Endodermal cell (in vitro differentiated cells): ENCODE data around the gene IFT57. TPM values are rescaled to one million over a fixed set of nuclear protein-coding genes. Genes with fewer than 3 reads are reported as not detected.

Source experiments
- DNase-seq: peaks from one replicate; pipeline ENCODE4 v3.0.0-alpha.2; 2017
- H3K27ac ChIP-seq: 2 replicates; pipeline ENCODE4 v1.5.1; 2013; ENCODE audit warnings: mild to moderate bottlenecking, low read depth, low read length, moderate library complexity
- H3K27me3 ChIP-seq: 2 replicates; pipeline ENCODE4 v1.6.1; 2013; ENCODE audit warnings: mild to moderate bottlenecking, low read length, moderate library complexity; ENCODE audit not compliant: insufficient read depth, control insufficient read depth, poor library complexity, severe bottlenecking
- H3K36me3 ChIP-seq: 2 replicates; pipeline ENCODE4 v1.7.0; 2013; ENCODE audit warnings: mild to moderate bottlenecking, low read length, moderate library complexity; ENCODE audit not compliant: control insufficient read depth, insufficient read depth
- H3K4me1 ChIP-seq: one replicate; pipeline ENCODE4 v1.7.0; 2013; ENCODE audit warnings: low read length; ENCODE audit not compliant: control insufficient read depth, insufficient read depth
- H3K4me3 ChIP-seq: 2 replicates; pipeline ENCODE4 v1.5.1; 2013; ENCODE audit warnings: mild to moderate bottlenecking, low read length, moderate library complexity
- H3K9ac ChIP-seq: 2 replicates; pipeline ENCODE4 v1.6.1; 2013; ENCODE audit warnings: mild to moderate bottlenecking, low read length, moderate library complexity; ENCODE audit not compliant: poor library complexity, severe bottlenecking; ENCODE audit errors: extremely low read depth
- H3K9me3 ChIP-seq: 2 replicates; pipeline ENCODE4 v1.6.1; 2013; ENCODE audit warnings: mild to moderate bottlenecking, low read length, moderate library complexity; ENCODE audit not compliant: control insufficient read depth
- H3K27ac Mint-ChIP-seq: 2 replicates; pipeline ENCODE4 v1.8.0; 2020; ENCODE audit warnings: mixed read lengths
- H3K27me3 Mint-ChIP-seq: 2 replicates; pipeline ENCODE4 v1.8.0; 2021; ENCODE audit warnings: mild to moderate bottlenecking, mixed read lengths; ENCODE audit not compliant: insufficient read depth
- H3K36me3 Mint-ChIP-seq: 2 replicates; pipeline ENCODE4 v1.8.0; 2020; ENCODE audit warnings: low read depth, mixed read lengths
- H3K4me1 Mint-ChIP-seq: 2 replicates; pipeline ENCODE4 v1.8.0; 2020; ENCODE audit warnings: mixed read lengths
- H3K4me3 Mint-ChIP-seq: 2 replicates; pipeline ENCODE4 v1.8.0; 2020; ENCODE audit warnings: mild to moderate bottlenecking, moderate library complexity, mixed read lengths
- H3K9me3 Mint-ChIP-seq: 2 replicates; pipeline ENCODE4 v1.8.0; 2020; ENCODE audit warnings: mild to moderate bottlenecking, mixed read lengths
- WGBS, 2 experiments: methylation state at CpG; one replicate each; pipeline versions ENCODE4 v1.1.5 to v1.1.7; 2013; ENCODE audit warnings: missing lambda C conversion rate in 2 of 2, mixed read lengths in 1 of 2; ENCODE audit not compliant: insufficient coverage in 1 of 2, insufficient read length in 1 of 2; 5-methylcytosine and 5-hydroxymethylcytosine counted together
- total RNA-seq, 2 donors: library from RNA; stranded (reverse); fragmentation: NEBNext Ultra II Directional in 1 of 2; extraction: Animal tissue kit (Norgen Biotek cat#: 25700) in 1 of 2; gene quantifications; 2 replicates in 1 of 2; 3 replicates in 1 of 2; pipeline ENCODE4 v1.2.1, GENCODE V29; 2021
- TF ChIP-seq, protein P1 (sequence below): fragments of 200-600 bp; sonication (generic); conservative IDR thresholded peaks from 2 replicates; pipeline ENCODE4 v1.5.0; 2021; ENCODE audit warnings: antibody characterized with exemption, mild to moderate bottlenecking

IFT57 gene
- total RNA-seq, 2 donors from 2014 or later = 45.5 to 60.5 TPM

DNA sequence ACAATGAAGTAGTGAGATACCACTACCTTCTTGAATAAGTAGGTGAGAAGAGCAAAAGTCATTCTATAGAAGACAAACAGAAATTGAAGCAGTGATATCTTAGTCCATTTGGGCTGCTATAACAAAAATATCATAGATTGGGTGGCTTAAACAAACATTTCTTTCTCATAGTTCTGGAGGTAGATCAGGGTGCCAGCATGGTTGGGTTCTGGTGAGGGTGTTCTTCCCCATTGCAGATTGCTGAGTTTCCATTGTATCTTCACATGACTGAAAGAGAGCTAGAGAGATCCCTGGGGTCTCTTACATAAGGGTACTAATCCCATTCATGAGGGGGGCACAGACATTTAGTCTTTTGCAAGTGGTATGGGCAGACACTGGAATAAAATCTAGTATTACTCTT lies 32.9 kb upstream of the IFT57 start:
- TF ChIP-seq, protein P1, sequence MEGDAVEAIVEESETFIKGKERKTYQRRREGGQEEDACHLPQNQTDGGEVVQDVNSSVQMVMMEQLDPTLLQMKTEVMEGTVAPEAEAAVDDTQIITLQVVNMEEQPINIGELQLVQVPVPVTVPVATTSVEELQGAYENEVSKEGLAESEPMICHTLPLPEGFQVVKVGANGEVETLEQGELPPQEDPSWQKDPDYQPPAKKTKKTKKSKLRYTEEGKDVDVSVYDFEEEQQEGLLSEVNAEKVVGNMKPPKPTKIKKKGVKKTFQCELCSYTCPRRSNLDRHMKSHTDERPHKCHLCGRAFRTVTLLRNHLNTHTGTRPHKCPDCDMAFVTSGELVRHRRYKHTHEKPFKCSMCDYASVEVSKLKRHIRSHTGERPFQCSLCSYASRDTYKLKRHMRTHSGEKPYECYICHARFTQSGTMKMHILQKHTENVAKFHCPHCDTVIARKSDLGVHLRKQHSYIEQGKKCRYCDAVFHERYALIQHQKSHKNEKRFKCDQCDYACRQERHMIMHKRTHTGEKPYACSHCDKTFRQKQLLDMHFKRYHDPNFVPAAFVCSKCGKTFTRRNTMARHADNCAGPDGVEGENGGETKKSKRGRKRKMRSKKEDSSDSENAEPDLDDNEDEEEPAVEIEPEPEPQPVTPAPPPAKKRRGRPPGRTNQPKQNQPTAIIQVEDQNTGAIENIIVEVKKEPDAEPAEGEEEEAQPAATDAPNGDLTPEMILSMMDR = no peak
- Mint-ChIP-seq H3K27me3 (no peaks in the 10 kb centered on the region), H3K4me3 (no peak overlapping the region), H3K4me1 (no peaks in the 10 kb centered on the region), H3K36me3 (no peaks in the 10 kb centered on the region), H3K27ac (no peak overlapping the region), H3K9me3 (peaks cover 5% of the 10 kb centered on the region)
- no peak overlapping the region for H3K4me3 ChIP-seq
- no peak for DNase-seq
- H3K27me3 ChIP-seq = no peaks in the 10 kb centered on the region
- peaks cover 5% of the 10 kb centered on the region for H3K9me3 ChIP-seq
- no peaks in the 10 kb centered on the region for H3K4me1 ChIP-seq
- no peaks in the 10 kb centered on the region for H3K36me3 ChIP-seq
- H3K27ac ChIP-seq = no peak overlapping the region
- H3K9ac ChIP-seq = no peak overlapping the region

DNA sequence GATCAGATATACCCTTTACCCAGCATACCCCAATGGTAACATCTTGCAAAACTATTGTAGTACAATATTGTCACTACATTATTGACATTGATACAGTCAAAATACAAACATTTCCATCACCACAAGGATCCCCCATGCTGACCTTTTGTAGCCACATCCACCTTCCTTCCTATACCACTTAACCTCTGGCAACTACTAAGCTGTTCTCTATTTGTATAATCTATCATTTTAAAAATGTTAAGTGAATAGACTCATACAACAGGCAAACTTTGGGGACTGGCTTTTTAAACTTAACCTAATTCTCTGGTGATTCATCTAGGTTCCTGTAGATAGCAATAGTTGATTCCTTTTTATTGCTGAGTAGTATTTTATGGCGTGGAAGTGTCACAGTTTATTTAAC lies 29.6 kb upstream of the IFT57 start:
- WGBS, 2 experiments = 100% methylated on average over 1 of the region's 1 CpG; no CpG with 5 or more reads in 1 of the 2 experiments
- Histone ChIP-seq H3K9me3 (no peaks in the 10 kb centered on the region), H3K4me1 (no peaks in the 10 kb centered on the region), H3K27ac (no peak overlapping the region), H3K36me3 (no peaks in the 10 kb centered on the region), H3K9ac (no peak overlapping the region), H3K27me3 (no peaks in the 10 kb centered on the region), H3K4me3 (no peak overlapping the region)
- H3K4me3 Mint-ChIP-seq = no peak overlapping the region
- TF ChIP-seq, protein P1 = no peak
- H3K36me3 Mint-ChIP-seq = no peaks in the 10 kb centered on the region
- H3K4me1 Mint-ChIP-seq = no peaks in the 10 kb centered on the region
- no peaks in the 10 kb centered on the region for H3K27me3 Mint-ChIP-seq
- H3K9me3 Mint-ChIP-seq = no peaks in the 10 kb centered on the region
- no peak overlapping the region for H3K27ac Mint-ChIP-seq
- no peak for DNase-seq

DNA sequence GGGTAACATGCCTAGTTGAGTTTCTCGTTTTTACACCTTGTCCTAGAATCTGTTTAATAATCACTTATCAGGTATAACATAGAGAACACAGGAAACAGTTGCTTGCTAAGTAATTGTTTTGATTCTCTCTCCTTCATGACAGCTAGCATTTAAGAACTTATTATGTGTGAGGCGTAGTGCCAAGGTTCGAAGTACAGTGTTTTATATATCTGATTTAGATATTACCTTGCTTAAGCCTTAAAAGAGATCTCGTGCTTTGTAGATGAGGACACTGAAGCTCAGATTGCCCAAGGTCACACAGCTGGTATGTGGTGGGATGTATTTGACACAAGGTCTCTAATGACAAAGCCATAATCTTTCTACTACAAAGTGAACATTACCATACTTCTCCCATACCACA lies 29.0 kb upstream of the IFT57 start:
- H3K27me3 Mint-ChIP-seq = no peaks in the 10 kb centered on the region
- H3K36me3 ChIP-seq = no peaks in the 10 kb centered on the region
- DNase-seq = no peak
- no peaks in the 10 kb centered on the region for H3K27me3 ChIP-seq
- 96 to 100% methylated on average over 1 to 4 of the region's 4 CpGs for WGBS, 2 experiments
- no peaks in the 10 kb centered on the region for H3K36me3 Mint-ChIP-seq
- no peak overlapping the region for H3K9ac ChIP-seq
- no peak overlapping the region for H3K4me3 ChIP-seq
- H3K27ac Mint-ChIP-seq = no peak overlapping the region
- H3K4me1 ChIP-seq = no peaks in the 10 kb centered on the region
- no peak overlapping the region for H3K4me3 Mint-ChIP-seq
- H3K9me3 Mint-ChIP-seq = no peaks in the 10 kb centered on the region
- TF ChIP-seq, protein P1 = no peak
- H3K4me1 Mint-ChIP-seq = no peaks in the 10 kb centered on the region
- no peaks in the 10 kb centered on the region for H3K9me3 ChIP-seq
- H3K27ac ChIP-seq = no peak overlapping the region
